DMS114 treated with DMSO at 0.1 percent for 48 hours (cell line): Measurements from ENCODE around the gene ADORA2A.
"Not testable (repeated sequence)": the region's sequence is repeated elsewhere in the genome, so short reads cannot be mapped to it uniquely, and the experiment has no call there.

Experiments
- DNase-seq: peaks from one replicate; lab custom pipeline; 2025; ENCODE audit not compliant: unreplicated experiment; lab: John Stamatoyannopoulos, UW

Gene ADORA2A

DNA sequence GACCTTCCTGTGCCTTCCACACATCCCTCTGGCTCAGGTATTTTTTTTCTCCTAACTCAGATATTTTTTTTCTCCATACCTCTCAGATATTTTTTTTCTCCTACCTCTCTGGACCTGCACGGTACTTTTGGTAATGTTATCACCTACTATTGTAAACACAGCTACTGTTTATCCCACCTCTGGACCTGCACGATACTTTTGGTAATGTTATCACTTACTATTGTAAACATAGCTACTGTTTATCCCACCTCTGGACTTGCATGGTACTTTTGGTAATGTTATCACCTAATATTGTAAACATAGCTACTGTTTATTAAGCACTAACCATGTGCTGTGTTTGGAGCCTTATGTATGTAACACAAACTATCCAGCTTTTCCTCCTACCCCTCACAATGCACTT, 55.6 kb downstream of the ADORA2A start:
- no peak for DNase-seq

DNA sequence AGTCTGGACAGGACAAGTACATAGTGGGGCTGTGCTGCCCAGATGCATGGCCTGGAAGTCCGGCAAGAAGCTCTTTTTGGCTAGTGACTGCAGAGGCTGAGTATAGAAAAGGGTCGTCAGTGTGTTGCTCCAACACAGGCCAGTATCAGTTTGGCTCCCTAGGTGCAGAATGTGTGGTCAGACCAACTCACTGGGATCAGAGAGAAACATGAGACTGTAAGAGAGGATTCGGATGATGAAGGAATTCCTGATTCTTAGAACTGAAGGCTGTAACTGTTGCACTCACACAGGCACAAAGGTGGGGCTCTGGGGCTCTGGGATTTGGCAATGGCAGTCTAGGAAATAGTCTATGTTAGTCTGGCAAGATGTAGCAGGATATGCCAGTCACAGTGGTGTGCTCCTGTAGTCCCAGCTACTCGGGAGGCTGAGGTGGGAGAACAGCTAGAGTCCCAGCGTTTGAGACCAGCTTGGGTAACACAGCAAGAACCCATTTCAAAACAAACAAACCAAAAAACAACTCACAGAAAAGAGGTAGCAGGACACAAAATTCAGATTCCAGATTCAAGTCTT, 56.7 kb downstream of the ADORA2A start:
- no peak for DNase-seq

GRCh38 chr22:24485170-24485569, 57.8 kb downstream of the ADORA2A start:
- DNase-seq: no peak

DNA sequence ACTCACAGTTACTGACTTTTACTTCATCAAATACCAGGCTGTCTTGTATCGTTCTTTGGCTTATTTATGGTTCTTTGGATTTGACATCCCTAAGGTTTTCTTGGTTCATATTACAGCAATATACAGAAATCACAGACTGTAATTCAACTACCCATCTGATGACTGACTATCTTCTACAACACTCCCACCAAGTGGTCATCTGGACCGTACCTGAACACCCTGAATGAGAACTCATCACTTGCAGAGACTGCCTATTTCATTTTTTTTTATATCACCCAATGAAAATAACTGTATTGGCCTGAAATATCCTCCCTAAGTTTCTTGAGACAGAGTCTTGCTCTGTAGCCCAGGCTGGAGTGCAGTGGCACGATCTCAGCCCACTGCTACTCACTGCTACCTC, 58.2 kb downstream of the ADORA2A start:
- no peak for DNase-seq

DNA sequence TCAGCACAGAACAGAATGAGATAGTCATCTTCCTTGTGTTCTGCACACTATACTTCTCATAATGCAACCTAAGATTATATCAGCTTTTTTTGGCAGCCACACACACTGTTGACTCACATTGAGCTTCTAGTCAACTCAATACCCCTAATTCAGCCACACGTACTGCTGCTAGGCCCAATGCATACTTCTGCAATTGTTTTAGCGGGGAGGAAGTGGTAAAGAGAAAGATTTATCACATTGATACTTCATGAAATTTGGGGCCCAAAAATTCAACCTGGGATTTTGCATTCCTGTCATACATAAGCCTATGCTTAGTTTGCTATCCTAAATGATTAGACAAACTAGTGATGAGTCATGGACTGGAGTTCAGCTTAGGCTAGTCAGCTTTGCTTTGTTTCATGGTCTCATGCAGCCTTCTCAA, 59.1 kb downstream of the ADORA2A start:
- no peak for DNase-seq

GRCh38 chr22:24489011-24489410, 61.6 kb downstream of the ADORA2A start:
- no peak for DNase-seq

GRCh38 chr22:24489434-24489833, 62.0 kb downstream of the ADORA2A start:
- not testable (repeated sequence) for DNase-seq
